K562 (cell line): ENCODE results near the gene GSTA3. TPM values are rescaled to one million over a fixed set of nuclear protein-coding genes. Genes with fewer than 3 reads are reported as not detected.

Source experiments
- ATAC-seq: fragments of 200-7000 bp; cut with Tn5 transposase; 3 replicates; pipeline ENCODE4 v1.9.1; 2020; ENCODE audit warnings: moderate library complexity
- BruUV-seq: library from RNA; stranded (reverse); fragments of 400-500 nt; replicated peaks from 2 replicates; lab custom pipeline; 2021; lab: Mats Ljungman, UMichigan
- CTCF ChIA-PET: fragments of 300-600 bp; formaldehyde crosslinking; extraction: SDS; loops from one replicate; lab custom pipeline; 2021; ENCODE audit warnings: low intra/inter-chr PET ratio; lab: Yijun Ruan, JAX
- POLR2A ChIA-PET: fragments of 300-600, 350-650 bp; sonication (Branson Sonifier 250); formaldehyde crosslinking; extraction: SDS; loops from one replicate; lab custom pipeline; 2021; ENCODE audit warnings: antibody characterized with exemption, inconsistent platforms; lab: Yijun Ruan, JAX
- DNase-seq, 4 experiments: peaks; one replicate each; pipeline versions ENCODE4 v3.0.0 to v3.0.0-alpha.2; 2011 to 2018; ENCODE audit warnings: low spot score in 3 of 4, mixed read lengths in 3 of 4; ENCODE audit errors: extremely low read depth in 1 of 4
- FAIRE-seq: peaks from 2 replicates; lab custom pipeline; 2011; peaks lifted over from hg19 to GRCh38; lab: Jason Lieb, UNC
- H2AFZ ChIP-seq: 2 replicates; pipeline ENCODE4 v1.6.0; 2011; ENCODE audit warnings: low read depth, low read length, control low read depth, inconsistent platforms
- H3K27ac ChIP-seq: fragments of 200-600 bp; 3 replicates; pipeline ENCODE4 v1.8.0; 2011; ENCODE audit warnings: low read depth, mild to moderate bottlenecking, control low read depth, inconsistent platforms, low read length, moderate library complexity, mixed read lengths; ENCODE audit errors: extremely low read depth
- H3K27me3 ChIP-seq, 2 experiments: fragments of 300-600 bp in 1 of 2; 2 replicates in 1 of 2; 3 replicates in 1 of 2; pipeline versions ENCODE4 v1.6.0 to v1.8.0; 2011; ENCODE audit warnings: inconsistent platforms in 2 of 2, low read length in 2 of 2, mild to moderate bottlenecking in 1 of 2, mixed read lengths in 1 of 2, moderate library complexity in 1 of 2; ENCODE audit not compliant: control insufficient read depth in 2 of 2, insufficient read depth in 2 of 2
- H3K36me3 ChIP-seq: fragments of 300-600 bp; 3 replicates; pipeline ENCODE4 v1.8.0; 2011; ENCODE audit warnings: mild to moderate bottlenecking, low read length, inconsistent platforms; ENCODE audit not compliant: control insufficient read depth, insufficient read depth
- H3K4me1 ChIP-seq, 2 experiments: fragments of 200-600 bp in 1 of 2; replicated peaks in 1 of 2; 2 replicates in 1 of 2; 3 replicates in 1 of 2; pipeline versions ENCODE4 v1.5.1 to v1.8.0; 2011; ENCODE audit warnings: inconsistent platforms in 2 of 2, low read length in 2 of 2, mild to moderate bottlenecking in 1 of 2, mixed read lengths in 1 of 2, moderate library complexity in 1 of 2; ENCODE audit not compliant: control insufficient read depth in 2 of 2, insufficient read depth in 2 of 2
- H3K4me2 ChIP-seq: 2 replicates; pipeline ENCODE4 v1.6.1; 2011; ENCODE audit warnings: low read length, control low read depth, inconsistent platforms, mixed read lengths; ENCODE audit not compliant: insufficient read depth
- H3K4me3 ChIP-seq: fragments of 200-600 bp; sonication (generic), shearing (Covaris generic); 2 replicates; pipeline ENCODE4 v1.5.1; 2016; ENCODE audit warnings: control low read depth, inconsistent platforms
- H3K79me2 ChIP-seq: fragments of 200-600 bp; 3 replicates; pipeline ENCODE4 v1.8.0; 2011; ENCODE audit warnings: low read length, inconsistent platforms; ENCODE audit not compliant: control insufficient read depth, insufficient read depth
- H3K9ac ChIP-seq, 2 experiments: 2 replicates each; pipeline versions ENCODE4 v1.6.0 to v1.6.1; 2011; ENCODE audit warnings: low read depth in 2 of 2, low read length in 2 of 2, control low read depth in 1 of 2, inconsistent platforms in 1 of 2, mild to moderate bottlenecking in 1 of 2, mixed read lengths in 1 of 2; ENCODE audit not compliant: insufficient read depth in 1 of 2
- H3K9me1 ChIP-seq: one replicate; pipeline ENCODE4 v1.6.0; 2011; ENCODE audit warnings: inconsistent platforms, mild to moderate bottlenecking, low read length, moderate library complexity; ENCODE audit not compliant: control insufficient read depth, insufficient read depth
- H3K9me3 ChIP-seq: replicated peaks from 2 replicates; pipeline ENCODE4 v1.5.1; 2011; ENCODE audit warnings: low read depth, low read length, inconsistent platforms; ENCODE audit not compliant: control insufficient read depth, insufficient read depth
- H4K20me1 ChIP-seq: replicated peaks from 2 replicates; pipeline ENCODE4 v1.6.1; 2011; ENCODE audit warnings: low read length, inconsistent platforms, mixed read lengths; ENCODE audit not compliant: control insufficient read depth, insufficient read depth
- BCOR ChIP-seq: fragments of 450-650 bp; IDR thresholded peaks from 2 replicates; pipeline ENCODE4 v1.6.1; 2016
- CCNT2 ChIP-seq: IDR thresholded peaks from 2 replicates; pipeline ENCODE4 v1.6.1; 2011; ENCODE audit warnings: borderline replicate concordance, low read depth, mild to moderate bottlenecking, moderate library complexity, mixed read lengths, low read length; ENCODE audit not compliant: insufficient read length; ENCODE audit errors: extremely low read depth
- GATAD2A ChIP-seq: fragments of 450-650 bp; IDR thresholded peaks from 2 replicates; pipeline ENCODE4 v1.6.1; 2017
- JUNB ChIP-seq: fragments of 450-650 bp; formaldehyde crosslinking; conservative IDR thresholded peaks from 2 replicates; pipeline ENCODE4 v1.4.0; 2020; ENCODE audit warnings: mild to moderate bottlenecking
- MAFG ChIP-seq: fragments of 450-650 bp; conservative IDR thresholded peaks from 2 replicates; pipeline ENCODE4 v1.6.1; 2016; ENCODE audit warnings: missing genetic modification characterization, missing compliant biosample characterization
- POLR2B ChIP-seq: fragments of 450-650 bp; IDR thresholded peaks from 2 replicates; pipeline ENCODE4 v1.6.1; 2018; ENCODE audit warnings: low read depth; ENCODE audit not compliant: partially characterized antibody
- SMAD3 ChIP-seq: fragments of 450-650 bp; formaldehyde crosslinking; conservative IDR thresholded peaks from 2 replicates; pipeline ENCODE4 v1.4.0; 2020; ENCODE audit warnings: mild to moderate bottlenecking
- SMAD4 ChIP-seq: fragments of 250-450 bp; sonication (Bioruptor Pico); conservative IDR thresholded peaks from 2 replicates; pipeline ENCODE4 v1.8.0; 2021; ENCODE audit warnings: inconsistent platforms, mild to moderate bottlenecking, moderate library complexity
- STAT6 ChIP-seq: sonication (generic); formaldehyde crosslinking; IDR thresholded peaks from 2 replicates; pipeline ENCODE4 v1.8.1; 2023; ENCODE audit warnings: mild to moderate bottlenecking, missing genetic modification reagents
- SUPT5H ChIP-seq: fragments of 450-650 bp; IDR thresholded peaks from 2 replicates; pipeline ENCODE4 v1.6.1; 2016
- TBL1XR1 ChIP-seq, 2 experiments: IDR thresholded peaks; 2 replicates each; pipeline ENCODE4 v1.6.1; 2012; ENCODE audit warnings: improper control_type of control experiment in 2 of 2, low read length in 2 of 2, mild to moderate bottlenecking in 1 of 2
- ZKSCAN8 ChIP-seq: fragments of 200-800 bp; sonication (Bioruptor generic); IDR thresholded peaks from 2 replicates; pipeline ENCODE4 v1.6.1; 2016; ENCODE audit warnings: missing genetic modification characterization, missing compliant biosample characterization
- ZNF395 ChIP-seq: fragments of 200-800 bp; sonication (Bioruptor generic); IDR thresholded peaks from 2 replicates; pipeline ENCODE4 v1.6.1; 2017; ENCODE audit warnings: missing genetic modification characterization, missing compliant biosample characterization
- ZNF507 ChIP-seq: conservative IDR thresholded peaks from 2 replicates; pipeline ENCODE4 v1.6.1; 2017; ENCODE audit warnings: missing genetic modification characterization, missing compliant biosample characterization
- ZNF707 ChIP-seq: fragments of 250-450 bp; sonication (Bioruptor Pico); conservative IDR thresholded peaks from 2 replicates; pipeline ENCODE4 v1.8.0; 2022; ENCODE audit warnings: inconsistent platforms, mild to moderate bottlenecking, moderate library complexity
- WGBS: fragments of 100-300 bp; shearing (Covaris generic); methylation state at CpG from one replicate; pipeline ENCODE4 v1.1.6; 2016; ENCODE audit warnings: low coverage, mixed read lengths; ENCODE audit not compliant: insufficient coverage; ENCODE audit errors: missing lambda C conversion rate; 5-methylcytosine and 5-hydroxymethylcytosine counted together
- in situ Hi-C: fragments of 300-500 bp; cut with MboI; formaldehyde crosslinking; loops from 4 replicates; pipeline ENCODE4 v1.15.0; 2018; ENCODE audit warnings: inconsistent platforms, mixed read lengths
- intact Hi-C: fragments of 100-400 bp; cut with micrococcal nuclease; formaldehyde crosslinking; loops from 2 replicates; pipeline ENCODE4 v1.14.2; 2022
- polyA plus RNA-seq, 8 experiments: library from polyadenylated mRNA; depleted of rRNA in 4 of 8; stranded (reverse) in 5 of 8; unstranded in 3 of 8; fragments of >200 nt; fragmentation: Nextera tagmentation in 2 of 8; fragmentation: Illumina TruSeq in 1 of 8; extraction: Ambion mirVana in 2 of 8; extraction: Trizol in 1 of 8; gene quantifications; 2 replicates each; pipeline versions ENCODE4 v1.2.1 to v1.2.3, GENCODE V29; 2011 to 2014; ENCODE audit warnings: inconsistent platforms in 1 of 8, missing spikeins in 1 of 8
- total RNA-seq, 7 experiments: library from RNA; depleted of rRNA in 6 of 7; stranded (reverse); fragments of >200 nt in 6 of 7; fragmentation: Illumina TruSeq in 2 of 7; extraction: Trizol in 2 of 7; gene quantifications; 2 replicates each; pipeline versions ENCODE4 v1.2.1 to v1.2.3, GENCODE V29; 2011 to 2021; ENCODE audit warnings: low replicate concordance in 1 of 7
- TF ChIP-seq, protein P1 (sequence below): fragments of 250-450 bp; sonication (Bioruptor Pico); IDR thresholded peaks from 2 replicates; pipeline ENCODE4 v1.8.0; 2021; ENCODE audit warnings: borderline replicate concordance, mild to moderate bottlenecking, moderate library complexity; ENCODE audit not compliant: poor library complexity, severe bottlenecking
- TF ChIP-seq, protein P2 (sequence below): fragments of 450-650 bp; formaldehyde crosslinking; IDR thresholded peaks from 2 replicates; pipeline ENCODE4 v1.4.0; 2020; ENCODE audit warnings: mild to moderate bottlenecking, moderate library complexity

Gene GSTA3
- total and polyA plus RNA-seq, 9 of the 15 experiments (the other 6 are each of a cell fraction or from before 2014, with no cell fraction given), result not detected

GRCh38 chr6:52908526-52908925 is 972 bp downstream of the GSTA3 start:
- no peaks in the 10 kb centered on the region for H3K9me1 ChIP-seq
- WGBS, result 2% methylated on average over 2 of the region's 2 CpGs
- no peaks in the 10 kb centered on the region for H3K9me3 ChIP-seq
- no peak overlapping the region for H3K9ac ChIP-seq
- peaks cover 0 to 10% of the 10 kb centered on the region in 2 experiments; a peak in 3 of 5 replicates for H3K27me3 ChIP-seq
- ATAC-seq (no peak), DNase-seq (no peak), FAIRE-seq (no peak)
- ChIA-PET CTCF (no interaction called here), POLR2A (interaction anchor here (0.6 kb wide), 1 partner anchor 60 kb away, joined by 4 read pairs; no protein-coding TSS in a partner anchor)
- TF ChIP-seq TBL1XR1 (IDR thresholded peaks at IDR 0.05; ENCODE audit: low read length in 2 of 2), result no peak
- TF ChIP-seq STAT6 (CRISPR knock-in tag), result no peak
- no peak for TF ChIP-seq JUNB (CRISPR knock-in tag)
- TF ChIP-seq ZKSCAN8 (CRISPR knock-in tag), result no peak
- TF ChIP-seq SMAD4, result no peak
- TF ChIP-seq, protein P1, sequence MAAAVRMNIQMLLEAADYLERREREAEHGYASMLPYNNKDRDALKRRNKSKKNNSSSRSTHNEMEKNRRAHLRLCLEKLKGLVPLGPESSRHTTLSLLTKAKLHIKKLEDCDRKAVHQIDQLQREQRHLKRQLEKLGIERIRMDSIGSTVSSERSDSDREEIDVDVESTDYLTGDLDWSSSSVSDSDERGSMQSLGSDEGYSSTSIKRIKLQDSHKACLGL (CRISPR knock-in tag), result no peak
- no peak for TF ChIP-seq BCOR
- no peak for TF ChIP-seq MAFG (tag)
- no peak for TF ChIP-seq GATAD2A
- no peak for TF ChIP-seq POLR2B
- TF ChIP-seq ZNF707 (CRISPR knock-in tag), result no peak
- TF ChIP-seq CCNT2, result no peak
- TF ChIP-seq, protein P2, sequence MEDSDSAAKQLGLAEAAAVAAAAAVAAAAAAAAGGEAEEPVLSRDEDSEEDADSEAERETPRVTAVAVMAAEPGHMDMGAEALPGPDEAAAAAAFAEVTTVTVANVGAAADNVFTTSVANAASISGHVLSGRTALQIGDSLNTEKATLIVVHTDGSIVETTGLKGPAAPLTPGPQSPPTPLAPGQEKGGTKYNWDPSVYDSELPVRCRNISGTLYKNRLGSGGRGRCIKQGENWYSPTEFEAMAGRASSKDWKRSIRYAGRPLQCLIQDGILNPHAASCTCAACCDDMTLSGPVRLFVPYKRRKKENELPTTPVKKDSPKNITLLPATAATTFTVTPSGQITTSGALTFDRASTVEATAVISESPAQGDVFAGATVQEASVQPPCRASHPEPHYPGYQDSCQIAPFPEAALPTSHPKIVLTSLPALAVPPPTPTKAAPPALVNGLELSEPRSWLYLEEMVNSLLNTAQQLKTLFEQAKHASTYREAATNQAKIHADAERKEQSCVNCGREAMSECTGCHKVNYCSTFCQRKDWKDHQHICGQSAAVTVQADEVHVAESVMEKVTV, result no peak
- TF ChIP-seq SUPT5H, result no peak
- TF ChIP-seq ZNF395 (CRISPR knock-in tag), result no peak
- no peak for TF ChIP-seq SMAD3 (CRISPR knock-in tag)
- no peak for TF ChIP-seq ZNF507
- no peak overlapping the region for H3K27ac ChIP-seq
- in situ Hi-C loops, result no loop called here
- H3K4me1 ChIP-seq, result no peaks in the 10 kb centered on the region; a peak in 1 of 5 replicates
- H3K36me3 ChIP-seq, result no peaks in the 10 kb centered on the region
- H3K4me3 ChIP-seq, result no peak overlapping the region
- intact Hi-C loops, result no loop called here
- H2AFZ ChIP-seq, result no peak overlapping the region
- H4K20me1 ChIP-seq, result no peaks in the 10 kb centered on the region
- BruUV-seq, result no TSS peak
- no peaks in the 10 kb centered on the region for H3K79me2 ChIP-seq
- no peak overlapping the region for H3K4me2 ChIP-seq
